HepG2 (cell line): ENCODE measurements around the gene KITLG. TPM values are rescaled to one million over a fixed set of nuclear protein-coding genes. Genes with fewer than 3 reads are reported as not detected.

Experiments
- ATF7 ChIP-seq, 2 experiments: fragments of 450-650 bp in 1 of 2; sonication (generic) in 1 of 2; formaldehyde crosslinking in 1 of 2; IDR thresholded peaks; 2 replicates each; pipeline versions ENCODE4 v1.4.0 to v1.6.1; 2016 to 2020; ENCODE audit warnings: antibody characterized with exemption in 1 of 2, mild to moderate bottlenecking in 1 of 2, missing genetic modification reagents in 1 of 2
- BCL6 ChIP-seq: IDR thresholded peaks from 2 replicates; pipeline ENCODE4 v1.6.1; 2016; ENCODE audit warnings: missing genetic modification reagents, missing compliant biosample characterization
- CEBPB ChIP-seq: IDR thresholded peaks from 2 replicates; pipeline ENCODE4 v1.6.1; 2011; ENCODE audit warnings: low read depth, low read length, improper control_type of control experiment, borderline replicate concordance
- CEBPG ChIP-seq: IDR thresholded peaks from 2 replicates; pipeline ENCODE4 v1.6.1; 2016
- DNMT1 ChIP-seq: sonication (generic); formaldehyde crosslinking; IDR thresholded peaks from 2 replicates; pipeline ENCODE4 v1.5.1; 2020; ENCODE audit warnings: mild to moderate bottlenecking, missing genetic modification reagents
- HNRNPLL ChIP-seq: fragments of 200-400 bp; formaldehyde crosslinking; IDR thresholded peaks from 2 replicates; pipeline ENCODE4 v1.6.1; 2017; ENCODE audit warnings: mild to moderate bottlenecking, low read depth, low read length; ENCODE audit not compliant: poor library complexity, severe bottlenecking
- ISL2 ChIP-seq: sonication (generic); formaldehyde crosslinking; IDR thresholded peaks from 2 replicates; pipeline ENCODE4 v1.5.0; 2020; ENCODE audit warnings: missing genetic modification reagents
- NCOA2 ChIP-seq: sonication (generic); formaldehyde crosslinking; IDR thresholded peaks from 2 replicates; pipeline ENCODE4 v1.8.0; 2022; ENCODE audit warnings: inconsistent platforms
- PAX8 ChIP-seq: sonication (generic); formaldehyde crosslinking; IDR thresholded peaks from 2 replicates; pipeline ENCODE4 v1.8.0; 2022; ENCODE audit warnings: mild to moderate bottlenecking, missing genetic modification reagents, borderline replicate concordance
- PHF21A ChIP-seq: sonication (generic); formaldehyde crosslinking; IDR thresholded peaks from 2 replicates; pipeline ENCODE4 v1.5.0; 2020; ENCODE audit warnings: mild to moderate bottlenecking, missing genetic modification reagents
- STAG1 ChIP-seq: sonication (generic); formaldehyde crosslinking; IDR thresholded peaks from 2 replicates; pipeline ENCODE4 v1.4.0; 2020; ENCODE audit warnings: missing genetic modification reagents
- ZMYM4 ChIP-seq: sonication (generic); formaldehyde crosslinking; IDR thresholded peaks from 2 replicates; pipeline ENCODE4 v1.8.1; 2023; ENCODE audit warnings: mild to moderate bottlenecking, missing genetic modification reagents
- ZNF331 ChIP-seq: sonication (generic); formaldehyde crosslinking; IDR thresholded peaks from 2 replicates; pipeline ENCODE4 v1.4.0; 2020; ENCODE audit warnings: missing genetic modification reagents
- ZNF367 ChIP-seq: sonication (generic); formaldehyde crosslinking; IDR thresholded peaks from 2 replicates; pipeline ENCODE4 v1.4.0; 2020; ENCODE audit warnings: missing genetic modification reagents, borderline replicate concordance
- ZNF484 ChIP-seq: sonication (generic); formaldehyde crosslinking; IDR thresholded peaks from 2 replicates; pipeline ENCODE4 v1.5.1; 2020; ENCODE audit warnings: mild to moderate bottlenecking, low read depth, missing genetic modification reagents, borderline replicate concordance
- ZNF644 ChIP-seq: IDR thresholded peaks from 2 replicates; pipeline ENCODE4 v1.6.1; 2016; ENCODE audit warnings: low read depth
- ZNF724P ChIP-seq: sonication (generic); formaldehyde crosslinking; IDR thresholded peaks from 2 replicates; pipeline ENCODE4 v1.8.0; 2022; ENCODE audit warnings: missing genetic modification reagents, borderline replicate concordance
- ZZZ3 ChIP-seq: sonication (generic); formaldehyde crosslinking; IDR thresholded peaks from 2 replicates; pipeline ENCODE4 v1.4.0; 2020; ENCODE audit warnings: missing genetic modification reagents, mild to moderate bottlenecking, borderline replicate concordance
- polyA plus RNA-seq, 8 experiments: library from polyadenylated mRNA; depleted of rRNA in 3 of 8; stranded (reverse) in 7 of 8; unstranded in 1 of 8; fragments of >200 nt; fragmentation: Illumina TruSeq in 4 of 8; extraction: Trizol in 4 of 8; gene quantifications; 2 replicates each; pipeline versions ENCODE4 v1.2.1 to v1.2.3, GENCODE V29; 2011 to 2016; ENCODE audit warnings: low read depth in 4 of 8, missing spikeins in 1 of 8, mixed read lengths in 1 of 8; ENCODE audit not compliant: insufficient read depth in 1 of 8
- total RNA-seq, 5 experiments: library from RNA; depleted of rRNA; stranded (reverse); fragments of >200 nt; fragmentation: Illumina TruSeq; extraction: Trizol; gene quantifications; 2 replicates each; pipeline ENCODE4 v1.2.3, GENCODE V29; 2016; ENCODE audit warnings: low read depth in 1 of 5
- TF ChIP-seq, protein P1 (sequence below): sonication (generic); formaldehyde crosslinking; IDR thresholded peaks from 2 replicates; pipeline ENCODE4 v1.5.0; 2020; ENCODE audit warnings: missing genetic modification reagents
- TF ChIP-seq, protein P2 (sequence below): sonication (generic); formaldehyde crosslinking; IDR thresholded peaks from 2 replicates; pipeline ENCODE4 v1.4.0; 2020; ENCODE audit warnings: missing genetic modification reagents
- TF ChIP-seq, protein P3 (sequence below): sonication (generic); formaldehyde crosslinking; IDR thresholded peaks from 2 replicates; pipeline ENCODE4 v1.4.0; 2020; ENCODE audit warnings: missing genetic modification reagents

KITLG gene
- total and polyA plus RNA-seq, 2 of the 13 experiments (the other 11 are each of a cell fraction or from before 2014, with no cell fraction given) = 0.66 to 4.3 TPM

DNA sequence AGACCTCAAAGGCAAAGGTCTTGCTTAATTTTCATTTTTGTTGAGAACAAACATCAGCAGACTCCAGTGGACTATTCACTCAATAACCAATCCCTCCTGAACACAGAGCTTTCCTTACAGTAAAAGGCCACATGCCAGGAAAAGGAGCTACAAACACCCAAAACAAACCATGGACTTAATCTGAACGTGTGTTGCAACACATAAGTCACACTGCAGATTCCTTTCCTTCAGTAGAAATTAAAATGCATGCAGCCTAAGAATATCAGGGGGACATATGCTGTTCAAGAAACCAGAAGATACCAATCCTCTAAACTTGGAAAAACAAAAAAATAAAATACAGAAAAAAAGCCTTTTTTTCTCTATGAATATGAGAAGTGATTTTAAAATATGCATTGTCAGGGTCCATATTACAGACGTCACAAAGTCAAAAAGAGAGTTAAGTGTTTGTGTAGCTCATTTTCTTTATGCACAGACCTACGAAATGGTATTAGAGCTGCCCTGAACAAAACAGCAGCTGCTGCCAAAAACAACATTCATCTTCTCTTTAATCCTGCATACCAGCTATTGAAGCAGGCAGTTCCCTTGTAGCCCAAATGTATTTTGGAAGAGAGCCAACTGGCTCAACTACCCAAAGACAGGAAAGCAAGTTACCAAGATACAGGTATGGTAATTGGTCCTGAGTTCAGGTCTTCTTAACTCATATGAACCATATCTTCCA, 26.2 kb downstream of the KITLG start (continued):
- no peak for TF ChIP-seq PHF21A (CRISPR knock-in tag)
- TF ChIP-seq ISL2 = peak; percentile 23; the same call in 1 of the 2 replicates
- TF ChIP-seq ZNF331 = peak; percentile 26; the same call in 1 of the 2 replicates
- 0 out of 2 replicates have a peak, but pooled peaks have one; percentile 16 for TF ChIP-seq ZNF644 (CRISPR knock-in tag)
- TF ChIP-seq ATF7 (IDR thresholded peaks at IDR 0.05) = no peak
- no peak for TF ChIP-seq ATF7 (CRISPR knock-in tag; IDR thresholded peaks at IDR 0.05)
- no peak for TF ChIP-seq ZZZ3
- TF ChIP-seq DNMT1 (CRISPR knock-in tag) = no peak
- TF ChIP-seq STAG1 (CRISPR knock-in tag) = no peak
- no peak for TF ChIP-seq ZNF367
- TF ChIP-seq, protein P1, sequence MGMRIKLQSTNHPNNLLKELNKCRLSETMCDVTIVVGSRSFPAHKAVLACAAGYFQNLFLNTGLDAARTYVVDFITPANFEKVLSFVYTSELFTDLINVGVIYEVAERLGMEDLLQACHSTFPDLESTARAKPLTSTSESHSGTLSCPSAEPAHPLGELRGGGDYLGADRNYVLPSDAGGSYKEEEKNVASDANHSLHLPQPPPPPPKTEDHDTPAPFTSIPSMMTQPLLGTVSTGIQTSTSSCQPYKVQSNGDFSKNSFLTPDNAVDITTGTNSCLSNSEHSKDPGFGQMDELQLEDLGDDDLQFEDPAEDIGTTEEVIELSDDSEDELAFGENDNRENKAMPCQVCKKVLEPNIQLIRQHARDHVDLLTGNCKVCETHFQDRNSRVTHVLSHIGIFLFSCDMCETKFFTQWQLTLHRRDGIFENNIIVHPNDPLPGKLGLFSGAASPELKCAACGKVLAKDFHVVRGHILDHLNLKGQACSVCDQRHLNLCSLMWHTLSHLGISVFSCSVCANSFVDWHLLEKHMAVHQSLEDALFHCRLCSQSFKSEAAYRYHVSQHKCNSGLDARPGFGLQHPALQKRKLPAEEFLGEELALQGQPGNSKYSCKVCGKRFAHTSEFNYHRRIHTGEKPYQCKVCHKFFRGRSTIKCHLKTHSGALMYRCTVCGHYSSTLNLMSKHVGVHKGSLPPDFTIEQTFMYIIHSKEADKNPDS (CRISPR knock-in tag) = no peak
- TF ChIP-seq, protein P2, sequence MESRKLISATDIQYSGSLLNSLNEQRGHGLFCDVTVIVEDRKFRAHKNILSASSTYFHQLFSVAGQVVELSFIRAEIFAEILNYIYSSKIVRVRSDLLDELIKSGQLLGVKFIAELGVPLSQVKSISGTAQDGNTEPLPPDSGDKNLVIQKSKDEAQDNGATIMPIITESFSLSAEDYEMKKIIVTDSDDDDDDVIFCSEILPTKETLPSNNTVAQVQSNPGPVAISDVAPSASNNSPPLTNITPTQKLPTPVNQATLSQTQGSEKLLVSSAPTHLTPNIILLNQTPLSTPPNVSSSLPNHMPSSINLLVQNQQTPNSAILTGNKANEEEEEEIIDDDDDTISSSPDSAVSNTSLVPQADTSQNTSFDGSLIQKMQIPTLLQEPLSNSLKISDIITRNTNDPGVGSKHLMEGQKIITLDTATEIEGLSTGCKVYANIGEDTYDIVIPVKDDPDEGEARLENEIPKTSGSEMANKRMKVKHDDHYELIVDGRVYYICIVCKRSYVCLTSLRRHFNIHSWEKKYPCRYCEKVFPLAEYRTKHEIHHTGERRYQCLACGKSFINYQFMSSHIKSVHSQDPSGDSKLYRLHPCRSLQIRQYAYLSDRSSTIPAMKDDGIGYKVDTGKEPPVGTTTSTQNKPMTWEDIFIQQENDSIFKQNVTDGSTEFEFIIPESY (CRISPR knock-in tag) = no peak
- TF ChIP-seq, protein P3, sequence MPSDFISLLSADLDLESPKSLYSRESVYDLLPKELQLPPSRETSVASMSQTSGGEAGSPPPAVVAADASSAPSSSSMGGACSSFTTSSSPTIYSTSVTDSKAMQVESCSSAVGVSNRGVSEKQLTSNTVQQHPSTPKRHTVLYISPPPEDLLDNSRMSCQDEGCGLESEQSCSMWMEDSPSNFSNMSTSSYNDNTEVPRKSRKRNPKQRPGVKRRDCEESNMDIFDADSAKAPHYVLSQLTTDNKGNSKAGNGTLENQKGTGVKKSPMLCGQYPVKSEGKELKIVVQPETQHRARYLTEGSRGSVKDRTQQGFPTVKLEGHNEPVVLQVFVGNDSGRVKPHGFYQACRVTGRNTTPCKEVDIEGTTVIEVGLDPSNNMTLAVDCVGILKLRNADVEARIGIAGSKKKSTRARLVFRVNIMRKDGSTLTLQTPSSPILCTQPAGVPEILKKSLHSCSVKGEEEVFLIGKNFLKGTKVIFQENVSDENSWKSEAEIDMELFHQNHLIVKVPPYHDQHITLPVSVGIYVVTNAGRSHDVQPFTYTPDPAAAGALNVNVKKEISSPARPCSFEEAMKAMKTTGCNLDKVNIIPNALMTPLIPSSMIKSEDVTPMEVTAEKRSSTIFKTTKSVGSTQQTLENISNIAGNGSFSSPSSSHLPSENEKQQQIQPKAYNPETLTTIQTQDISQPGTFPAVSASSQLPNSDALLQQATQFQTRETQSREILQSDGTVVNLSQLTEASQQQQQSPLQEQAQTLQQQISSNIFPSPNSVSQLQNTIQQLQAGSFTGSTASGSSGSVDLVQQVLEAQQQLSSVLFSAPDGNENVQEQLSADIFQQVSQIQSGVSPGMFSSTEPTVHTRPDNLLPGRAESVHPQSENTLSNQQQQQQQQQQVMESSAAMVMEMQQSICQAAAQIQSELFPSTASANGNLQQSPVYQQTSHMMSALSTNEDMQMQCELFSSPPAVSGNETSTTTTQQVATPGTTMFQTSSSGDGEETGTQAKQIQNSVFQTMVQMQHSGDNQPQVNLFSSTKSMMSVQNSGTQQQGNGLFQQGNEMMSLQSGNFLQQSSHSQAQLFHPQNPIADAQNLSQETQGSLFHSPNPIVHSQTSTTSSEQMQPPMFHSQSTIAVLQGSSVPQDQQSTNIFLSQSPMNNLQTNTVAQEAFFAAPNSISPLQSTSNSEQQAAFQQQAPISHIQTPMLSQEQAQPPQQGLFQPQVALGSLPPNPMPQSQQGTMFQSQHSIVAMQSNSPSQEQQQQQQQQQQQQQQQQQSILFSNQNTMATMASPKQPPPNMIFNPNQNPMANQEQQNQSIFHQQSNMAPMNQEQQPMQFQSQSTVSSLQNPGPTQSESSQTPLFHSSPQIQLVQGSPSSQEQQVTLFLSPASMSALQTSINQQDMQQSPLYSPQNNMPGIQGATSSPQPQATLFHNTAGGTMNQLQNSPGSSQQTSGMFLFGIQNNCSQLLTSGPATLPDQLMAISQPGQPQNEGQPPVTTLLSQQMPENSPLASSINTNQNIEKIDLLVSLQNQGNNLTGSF (CRISPR knock-in tag) = no peak
- peak; percentile 42; the same call in 1 of the 2 replicates for TF ChIP-seq BCL6 (CRISPR knock-in tag)
- TF ChIP-seq PAX8 (CRISPR knock-in tag) = no peak
- TF ChIP-seq ZNF484 (CRISPR knock-in tag) = no peak
- TF ChIP-seq ZNF724P = no peak
- 0 out of 2 replicates have a peak, but pooled peaks have one; percentile 20 for TF ChIP-seq CEBPG (CRISPR knock-in tag)
- peak; percentile 20 for TF ChIP-seq NCOA2 (CRISPR knock-in tag)
- no peak for TF ChIP-seq HNRNPLL
- no peak for TF ChIP-seq ZMYM4 (CRISPR knock-in tag)
- peak; percentile 35; the same call in 1 of the 2 replicates for TF ChIP-seq CEBPB
